Omental fat pad (tissue), 4 donors: ENCODE results near the gene FAM83C. TPM values are rescaled to one million over a fixed set of nuclear protein-coding genes. Genes with fewer than 3 reads are reported as not detected.

Experiments used
- ATAC-seq: fragments of 150-250 bp; one replicate; pipeline ENCODE4 v1.9.1; 2016; ENCODE audit warnings: mild to moderate bottlenecking, moderate library complexity; ENCODE audit not compliant: low FRiP score
- DNase-seq: peaks from one replicate; pipeline ENCODE4 v3.0.0-alpha.2; 2019; ENCODE audit warnings: low spot score
- CTCF ChIP-seq, 3 donors: fragments of 450-650 bp; IDR thresholded peaks; one replicate each; pipeline ENCODE4 v1.5.1; 2016 to 2017; ENCODE audit warnings: antibody characterized with exemption in 3 of 3, mild to moderate bottlenecking in 3 of 3, moderate library complexity in 2 of 3
- total RNA-seq, 4 donors: library from RNA; depleted of rRNA; stranded (reverse); fragments of >200 nt; gene quantifications; one replicate each; pipeline ENCODE4 v1.1.0, GENCODE V29; 2016

The FAM83C gene
- total RNA-seq, 4 donors from 2014 or later, result 0.09 TPM; not detected in 3

GRCh38 chr20:35297740-35298139 lies 5.5 kb upstream of the FAM83C start:
- no peak for DNase-seq
- no peak for TF ChIP-seq CTCF (IDR thresholded peaks at IDR 0.05)
- no peak for ATAC-seq

- no peak for TF ChIP-seq CTCF (IDR thresholded peaks at IDR 0.05)
- DNase-seq, result no peak
- ATAC-seq, result no peak
Observed at GRCh38 chr20:35297155-35297554, 4.9 kb upstream of the FAM83C start.

- no peak for TF ChIP-seq CTCF (IDR thresholded peaks at IDR 0.05)
- no peak for ATAC-seq
Observed at GRCh38 chr20:35296101-35296554, 3.9 kb upstream of the FAM83C start.

DNA sequence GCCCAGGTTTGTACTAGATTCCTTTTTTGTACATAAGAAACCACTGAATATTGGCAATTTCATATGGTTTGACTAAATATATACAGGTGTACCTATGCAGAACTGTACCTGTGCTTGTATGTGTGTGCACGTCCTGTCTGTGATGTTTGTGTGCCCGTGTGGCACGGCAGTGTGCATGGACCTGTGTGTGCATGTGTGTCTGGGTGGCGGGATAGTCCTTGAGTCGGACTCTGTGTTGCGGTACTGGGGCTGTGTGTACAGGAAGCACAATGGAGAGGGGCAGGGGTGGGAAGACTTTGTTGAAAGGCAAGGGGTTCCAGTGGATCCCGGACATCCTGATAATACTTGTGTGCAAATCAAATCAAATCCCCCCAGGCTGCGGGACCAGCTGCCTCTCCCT lies 3.4 kb upstream of the FAM83C start:
- ATAC-seq, result no peak
- no peak for DNase-seq
- no peak for TF ChIP-seq CTCF (IDR thresholded peaks at IDR 0.05)

More at GRCh38 chr20:35296101-35296554, 3.9 kb upstream of the FAM83C start:
- DNase-seq, result no peak

- DNase-seq, result no peak
- no peak for TF ChIP-seq CTCF (IDR thresholded peaks at IDR 0.05)
- ATAC-seq, result no peak
Observed at GRCh38 chr20:35295058-35295457, 2.8 kb upstream of the FAM83C start.

DNA sequence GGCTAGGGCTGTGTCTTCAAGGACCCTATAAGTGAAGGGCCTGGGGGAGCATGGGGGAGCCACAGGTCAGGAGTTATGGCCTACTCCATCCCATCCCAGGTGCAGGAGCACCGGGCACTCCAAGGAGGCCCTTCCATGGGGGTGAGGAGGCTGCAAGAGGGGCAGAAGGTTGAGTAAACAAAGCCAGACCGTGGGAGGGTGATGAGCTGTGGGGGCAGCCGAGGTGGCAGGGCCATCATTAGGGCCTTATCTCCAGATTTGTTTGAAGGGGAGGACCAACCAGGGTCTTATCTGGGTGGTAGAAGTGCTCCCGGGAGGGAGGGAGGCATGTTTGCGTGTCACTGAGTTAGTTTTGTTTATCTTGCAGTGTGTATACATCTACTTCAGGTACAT lies 2.1 kb upstream of the FAM83C start:
- ATAC-seq (no peak), DNase-seq (no peak)
- TF ChIP-seq CTCF (IDR thresholded peaks at IDR 0.05), result no peak

DNA sequence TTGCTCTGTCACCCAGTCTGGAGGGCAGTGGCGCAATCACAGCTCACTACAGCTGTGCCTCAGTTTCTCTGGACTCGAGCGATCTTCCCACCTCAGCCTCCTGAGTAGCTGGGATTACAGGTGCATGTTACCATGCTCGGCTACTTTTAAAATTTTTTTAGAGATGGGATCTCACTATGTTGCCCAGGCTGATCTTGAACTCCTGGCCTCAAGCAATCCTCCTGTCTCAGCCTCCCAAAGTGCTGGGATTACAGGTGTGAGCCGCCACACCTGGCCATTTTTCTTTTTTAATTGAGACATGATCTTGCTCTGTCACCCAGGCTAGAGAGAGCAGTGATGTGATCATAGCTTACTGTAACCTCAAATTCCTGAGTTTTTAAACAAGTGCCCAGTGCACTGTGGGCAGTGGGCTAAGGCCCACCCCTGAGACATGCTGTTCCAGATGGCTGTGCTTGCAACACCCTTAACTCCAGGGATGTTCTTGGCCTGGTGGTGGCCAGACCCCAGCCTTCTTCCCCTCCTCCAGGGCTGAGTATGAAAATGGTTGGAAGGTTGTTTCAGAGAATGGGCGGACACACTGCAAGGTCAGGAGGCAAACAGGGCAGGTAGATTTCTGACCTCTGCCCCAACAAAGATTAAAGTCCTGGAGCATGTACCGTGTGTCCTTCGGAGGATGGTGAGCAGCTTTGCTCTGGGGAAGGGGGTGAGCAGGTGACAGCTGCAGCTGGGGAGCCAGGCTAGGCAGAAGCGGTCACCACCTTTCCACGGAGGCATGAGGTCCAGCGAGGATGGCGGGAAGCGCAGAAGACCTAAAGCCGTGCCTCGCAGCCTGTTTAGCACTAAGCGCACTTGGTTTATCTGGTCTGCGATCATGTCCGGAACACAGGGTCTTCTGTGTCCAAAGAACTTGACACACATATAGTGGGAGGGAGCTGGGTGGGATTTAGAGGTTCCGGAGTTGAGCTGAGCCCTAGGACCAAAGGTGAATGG lies 1.4 kb upstream of the FAM83C start:
- no peak for TF ChIP-seq CTCF (IDR thresholded peaks at IDR 0.05)
- DNase-seq, result no peak
- no peak for ATAC-seq
